IgD-negative memory B cell (primary cell): ENCODE measurements around the gene DNAH1. TPM values are rescaled to one million over a fixed set of nuclear protein-coding genes. Genes with fewer than 3 reads are reported as not detected.

Experiments
- H3K27ac Mint-ChIP-seq, 3 donors: one replicate each; pipeline ENCODE4 v1.8.0; 2020 to 2022; ENCODE audit warnings: mild to moderate bottlenecking in 3 of 3, mixed read lengths in 3 of 3, moderate library complexity in 1 of 3
- H3K27me3 Mint-ChIP-seq: one replicate; pipeline ENCODE4 v1.8.0; 2021; ENCODE audit warnings: mixed read lengths
- H3K36me3 Mint-ChIP-seq: one replicate; pipeline ENCODE4 v1.8.0; 2020; ENCODE audit warnings: mild to moderate bottlenecking, mixed read lengths
- H3K4me1 Mint-ChIP-seq, 3 donors: one replicate each; pipeline ENCODE4 v1.8.0; 2020 to 2022; ENCODE audit warnings: mixed read lengths in 3 of 3, mild to moderate bottlenecking in 1 of 3
- H3K4me3 Mint-ChIP-seq, 4 donors: one replicate each; pipeline ENCODE4 v1.8.0; 2020 to 2022; ENCODE audit warnings: mild to moderate bottlenecking in 4 of 4, mixed read lengths in 4 of 4, moderate library complexity in 3 of 4
- H3K9me3 Mint-ChIP-seq, 3 donors: one replicate each; pipeline ENCODE4 v1.8.0; 2020 to 2021; ENCODE audit warnings: mixed read lengths in 3 of 3, mild to moderate bottlenecking in 1 of 3
- polyA plus RNA-seq: library from polyadenylated mRNA; unstranded; fragments of 300-500 nt; fragmentation: Illumina TruSeq; gene quantifications from one replicate; pipeline ENCODE4 v1.2.3, GENCODE V29; 2021

Gene DNAH1
- polyA plus RNA-seq, 1 donor from 2014 or later = 1.1 TPM

DNA sequence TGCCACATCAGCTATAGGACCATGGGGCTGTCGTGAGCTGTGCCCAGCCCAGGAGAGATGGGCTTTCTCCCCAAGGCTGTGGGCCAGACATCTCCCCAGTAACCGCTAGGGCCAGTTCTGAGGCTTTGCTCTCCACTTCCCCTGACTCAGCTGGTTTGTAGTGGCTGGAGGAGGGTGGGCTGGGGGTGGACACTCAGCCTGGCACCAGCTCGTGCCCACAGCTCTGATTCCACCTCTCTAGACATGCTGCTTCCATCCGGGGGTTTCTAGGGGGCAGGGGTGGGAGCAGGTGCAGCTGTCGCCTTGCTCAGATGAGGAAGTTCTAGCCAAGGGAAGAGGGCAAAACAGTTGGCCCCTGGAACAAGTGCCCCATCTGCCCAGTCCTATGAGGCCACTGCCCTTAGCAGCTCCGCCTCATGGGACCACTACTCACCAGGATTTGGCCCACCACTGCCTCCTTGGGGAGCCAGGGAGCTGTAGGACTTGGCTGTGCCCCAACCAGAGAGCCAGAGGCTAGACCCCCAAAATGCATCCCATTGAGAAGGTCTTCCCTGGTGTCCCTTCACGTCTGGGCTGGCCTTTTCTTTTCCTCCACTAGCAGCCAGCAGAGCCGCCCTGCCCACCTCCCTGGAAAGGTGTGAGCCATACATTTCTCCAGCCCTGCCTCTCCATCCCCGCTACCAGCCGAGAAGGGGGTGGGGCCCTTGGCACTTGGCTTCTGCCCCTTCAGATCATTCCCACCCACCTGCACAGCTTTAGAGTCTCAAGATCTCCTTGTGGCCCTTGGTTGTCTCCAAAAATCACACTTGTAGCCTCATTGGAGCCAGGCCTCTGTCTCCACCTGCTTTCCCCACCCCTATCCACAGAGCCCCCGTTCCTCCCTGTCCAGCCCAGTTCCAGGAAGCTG is 18.6 kb upstream of the DNAH1 start:
- Mint-ChIP-seq H3K27me3 (no peaks in the 10 kb centered on the region), H3K27ac (no peak overlapping the region), H3K36me3 (peaks cover 3% of the 10 kb centered on the region), H3K4me3 (no peak overlapping the region), H3K9me3 (no peaks in the 10 kb centered on the region), H3K4me1 (peaks cover 0 to 6% (median 0%) of the 10 kb centered on the region in 3 donors)

DNA sequence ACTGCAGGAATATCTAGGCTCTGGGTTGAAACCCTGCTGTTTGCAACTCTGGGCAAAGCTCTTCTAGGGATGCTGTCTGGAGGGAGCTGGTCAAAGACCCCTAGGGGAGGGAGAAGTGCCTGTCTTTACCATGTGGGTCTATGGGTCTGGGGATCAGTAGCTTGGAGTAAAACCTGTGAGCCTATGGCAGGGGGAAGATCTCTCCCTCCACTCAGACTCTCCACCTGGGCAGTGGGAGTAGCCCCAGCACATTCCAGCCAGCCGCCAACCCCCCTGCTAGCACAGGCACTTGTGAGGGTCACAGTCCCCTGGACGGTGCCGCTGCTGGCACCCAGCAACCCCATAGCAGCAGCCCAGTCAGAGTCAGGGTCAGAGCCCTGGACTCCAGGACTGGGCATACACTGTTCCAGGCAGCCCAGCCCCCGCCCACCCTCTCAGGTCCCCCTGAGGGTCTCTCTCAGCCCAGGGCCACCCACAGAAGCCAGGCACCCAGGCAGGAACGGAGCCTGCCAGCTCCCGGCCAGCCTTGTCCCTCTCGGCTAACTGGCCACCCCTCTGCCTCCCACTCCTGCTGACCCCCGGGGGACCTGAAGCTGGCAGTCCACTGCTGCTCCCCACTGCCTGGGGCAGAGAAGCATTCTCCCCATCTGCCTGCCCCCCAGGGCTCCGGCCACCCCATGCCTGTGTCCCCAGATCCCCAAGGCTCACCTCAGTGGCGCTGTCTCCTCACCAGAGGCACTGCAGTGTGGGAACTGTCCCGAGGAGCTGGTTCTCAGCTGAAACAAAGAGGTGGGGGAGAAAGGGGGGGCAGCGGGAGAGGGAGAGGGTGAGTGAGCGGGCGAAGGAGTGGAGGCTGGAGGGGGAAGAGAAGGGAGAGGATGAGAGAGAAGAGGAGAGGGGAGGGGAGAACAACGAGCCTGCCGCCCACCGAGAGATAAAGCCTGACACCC is 17.7 kb upstream of the DNAH1 start:
- no peaks in the 10 kb centered on the region for H3K9me3 Mint-ChIP-seq
- peaks cover 3% of the 10 kb centered on the region for H3K36me3 Mint-ChIP-seq
- H3K4me1 Mint-ChIP-seq = peaks cover 0 to 6% (median 0%) of the 10 kb centered on the region in 3 donors
- no peak overlapping the region for H3K4me3 Mint-ChIP-seq
- H3K27ac Mint-ChIP-seq = no peak overlapping the region
- H3K27me3 Mint-ChIP-seq = no peaks in the 10 kb centered on the region

DNA sequence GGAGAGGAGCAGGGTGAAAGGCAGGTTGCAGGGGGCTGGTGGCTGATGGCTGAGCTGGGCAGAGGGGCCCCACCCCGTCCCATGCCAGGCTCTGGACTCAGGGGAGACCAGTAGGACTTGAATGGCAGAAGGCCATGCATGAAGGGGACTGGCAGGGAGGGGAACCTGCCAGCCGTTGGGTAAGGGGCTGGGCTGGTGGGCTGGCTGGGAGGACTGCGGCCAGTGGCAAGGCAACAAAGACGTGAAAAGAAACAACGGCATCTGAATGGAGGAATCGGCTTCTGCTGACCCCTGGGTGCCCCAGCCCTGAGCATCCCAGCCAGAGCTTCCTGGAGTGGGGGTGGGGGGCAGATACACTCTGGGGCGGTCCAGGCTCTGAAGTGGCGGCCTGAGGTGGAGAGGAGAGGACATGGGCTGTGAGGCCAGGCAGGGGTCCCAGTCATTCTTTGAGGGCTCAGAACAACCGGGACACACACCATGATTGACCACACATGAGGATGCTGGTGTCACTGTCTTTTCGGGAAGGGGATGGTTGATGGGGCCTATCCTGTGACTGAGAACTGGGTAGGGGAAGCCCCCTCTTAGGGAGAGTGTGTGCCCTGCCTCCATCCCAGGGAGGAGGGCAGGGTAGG is 16.8 kb upstream of the DNAH1 start:
- H3K9me3 Mint-ChIP-seq = no peaks in the 10 kb centered on the region
- H3K27ac Mint-ChIP-seq = no peak overlapping the region
- peaks cover 0 to 6% (median 0%) of the 10 kb centered on the region in 3 donors for H3K4me1 Mint-ChIP-seq
- no peaks in the 10 kb centered on the region for H3K27me3 Mint-ChIP-seq
- H3K4me3 Mint-ChIP-seq = no peak overlapping the region
- H3K36me3 Mint-ChIP-seq = peaks cover 3% of the 10 kb centered on the region

DNA sequence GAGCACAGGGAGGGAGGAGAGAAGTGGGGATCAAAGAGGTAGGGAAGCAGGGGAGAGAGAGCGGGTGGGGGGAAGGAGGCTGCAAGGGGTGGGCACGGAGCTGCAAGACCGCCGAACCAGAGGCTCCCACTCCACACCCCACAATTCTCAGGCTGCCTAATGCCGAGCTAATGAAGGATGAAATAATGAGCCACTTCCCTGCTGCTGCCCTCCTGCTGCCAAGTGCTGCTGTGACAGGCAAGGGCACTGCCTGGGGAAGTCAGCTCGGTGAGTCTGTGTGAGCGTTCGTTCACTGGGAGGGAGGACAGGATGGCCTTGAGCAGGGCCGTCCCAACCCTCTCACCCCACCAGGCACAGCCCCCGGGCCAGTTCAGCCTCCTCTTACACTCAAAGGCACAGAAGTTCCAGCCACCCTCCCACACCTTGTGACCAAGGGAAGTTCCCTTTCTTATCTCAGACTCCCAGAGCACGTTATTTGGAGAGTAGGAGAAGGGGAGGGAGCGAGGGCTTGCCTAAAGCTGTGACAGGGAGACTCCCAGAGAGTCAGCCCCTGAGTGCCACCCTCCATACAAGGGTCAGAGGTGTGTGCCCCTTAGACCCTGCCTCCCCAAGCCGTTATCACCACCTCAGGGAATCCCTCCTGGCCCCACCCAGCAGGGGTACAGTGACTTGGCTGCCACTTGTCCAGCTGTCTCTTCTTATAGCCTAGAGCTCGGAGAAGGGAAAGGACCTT is 16.1 kb upstream of the DNAH1 start:
- no peaks in the 10 kb centered on the region for H3K9me3 Mint-ChIP-seq
- H3K4me1 Mint-ChIP-seq = peaks cover 0 to 6% (median 0%) of the 10 kb centered on the region in 3 donors
- peaks cover 3% of the 10 kb centered on the region for H3K36me3 Mint-ChIP-seq
- H3K27ac Mint-ChIP-seq = no peak overlapping the region
- no peak overlapping the region for H3K4me3 Mint-ChIP-seq
- H3K27me3 Mint-ChIP-seq = no peaks in the 10 kb centered on the region

GRCh38 chr3:52302426-52303145 is 13.5 kb upstream of the DNAH1 start:
- H3K9me3 Mint-ChIP-seq = no peaks in the 10 kb centered on the region
- no peak overlapping the region for H3K4me3 Mint-ChIP-seq
- peaks cover 2% of the 10 kb centered on the region for H3K36me3 Mint-ChIP-seq
- H3K27me3 Mint-ChIP-seq = no peaks in the 10 kb centered on the region
- H3K4me1 Mint-ChIP-seq = peaks cover 0 to 4% (median 0%) of the 10 kb centered on the region in 3 donors
- peak overlapping the region in 1 of 3 donors; percentile 74 for H3K27ac Mint-ChIP-seq

GRCh38 chr3:52303811-52304210 is 12.3 kb upstream of the DNAH1 start:
- Mint-ChIP-seq H3K27ac (no peak overlapping the region), H3K9me3 (no peaks in the 10 kb centered on the region), H3K4me3 (no peak overlapping the region), H3K27me3 (no peaks in the 10 kb centered on the region), H3K4me1 (peaks cover 0 to 4% (median 0%) of the 10 kb centered on the region in 3 donors), H3K36me3 (peaks cover 4% of the 10 kb centered on the region)

- Mint-ChIP-seq H3K4me1 (peaks cover 4 to 13% (median 13%) of the 10 kb centered on the region in 3 donors), H3K9me3 (no peaks in the 10 kb centered on the region)
Measured at GRCh38 chr3:52305926-52306325, 10.2 kb upstream of the DNAH1 start.

GRCh38 chr3:52306978-52307377 is 9.1 kb upstream of the DNAH1 start:
- peaks cover 6% of the 10 kb centered on the region for H3K36me3 Mint-ChIP-seq
- H3K27ac Mint-ChIP-seq = no peak overlapping the region
- no peak overlapping the region for H3K4me3 Mint-ChIP-seq
- H3K9me3 Mint-ChIP-seq = no peaks in the 10 kb centered on the region
- H3K4me1 Mint-ChIP-seq = peaks cover 9 to 17% (median 16%) of the 10 kb centered on the region in 3 donors
- H3K27me3 Mint-ChIP-seq = no peaks in the 10 kb centered on the region

More at GRCh38 chr3:52305926-52306325, 10.2 kb upstream of the DNAH1 start:
- peak overlapping the region in 2 of 3 donors; percentile 30 to 46 for H3K27ac Mint-ChIP-seq
- H3K4me3 Mint-ChIP-seq = no peak overlapping the region
- peaks cover 6% of the 10 kb centered on the region for H3K36me3 Mint-ChIP-seq
- no peaks in the 10 kb centered on the region for H3K27me3 Mint-ChIP-seq

GRCh38 chr3:52308308-52308707 is 7.8 kb upstream of the DNAH1 start:
- Mint-ChIP-seq H3K4me1 (peaks cover 12 to 22% (median 21%) of the 10 kb centered on the region in 3 donors), H3K4me3 (no peak overlapping the region), H3K27me3 (no peaks in the 10 kb centered on the region), H3K36me3 (peaks cover 6% of the 10 kb centered on the region), H3K27ac (peak overlapping the region in 1 of 3 donors; percentile 93), H3K9me3 (no peaks in the 10 kb centered on the region)

DNA sequence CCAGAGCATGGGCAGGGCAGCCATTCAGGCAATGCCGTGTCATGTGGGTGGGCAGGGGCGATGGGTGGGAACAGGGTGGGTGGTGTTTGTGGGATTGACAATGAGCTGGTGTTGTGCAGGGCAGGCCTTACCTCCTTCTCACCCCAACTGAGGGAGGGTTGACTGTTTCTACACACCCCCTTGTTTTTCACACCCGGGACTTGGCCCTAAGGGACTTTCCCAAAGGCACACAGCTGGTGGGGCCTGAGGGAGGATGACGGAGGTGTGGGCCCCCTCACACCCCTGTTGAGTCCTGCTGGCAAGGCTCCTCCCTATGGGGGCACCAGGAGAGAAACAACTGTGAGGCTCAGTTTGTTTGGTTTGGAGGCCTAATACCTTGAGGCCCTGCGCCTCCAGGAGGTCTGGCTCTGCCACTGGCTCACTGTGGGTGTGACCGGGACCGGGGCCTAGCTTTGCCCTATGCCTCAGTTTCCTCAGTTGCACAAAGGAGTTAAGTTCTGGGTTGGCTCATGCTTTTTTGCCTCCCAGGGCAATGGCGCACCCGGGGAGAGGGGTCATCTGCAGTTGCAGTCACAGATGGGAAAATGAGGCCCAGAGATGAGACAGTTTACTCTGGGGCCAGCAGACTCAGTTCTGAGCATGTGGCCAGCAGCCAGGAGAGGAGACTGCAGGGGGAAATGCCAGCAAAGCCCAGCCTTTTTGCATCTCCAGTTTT is 5.1 kb upstream of the DNAH1 start:
- no peaks in the 10 kb centered on the region for H3K27me3 Mint-ChIP-seq
- H3K9me3 Mint-ChIP-seq = no peaks in the 10 kb centered on the region
- H3K36me3 Mint-ChIP-seq = peaks cover 4% of the 10 kb centered on the region
- H3K27ac Mint-ChIP-seq = peak overlapping the region; percentile 25 to 85 (median 82)
- peak overlapping the region in 3 of 4 donors; percentile 43 to 58 (median 50) for H3K4me3 Mint-ChIP-seq
- peaks cover 20 to 33% (median 30%) of the 10 kb centered on the region in 3 donors for H3K4me1 Mint-ChIP-seq

DNA sequence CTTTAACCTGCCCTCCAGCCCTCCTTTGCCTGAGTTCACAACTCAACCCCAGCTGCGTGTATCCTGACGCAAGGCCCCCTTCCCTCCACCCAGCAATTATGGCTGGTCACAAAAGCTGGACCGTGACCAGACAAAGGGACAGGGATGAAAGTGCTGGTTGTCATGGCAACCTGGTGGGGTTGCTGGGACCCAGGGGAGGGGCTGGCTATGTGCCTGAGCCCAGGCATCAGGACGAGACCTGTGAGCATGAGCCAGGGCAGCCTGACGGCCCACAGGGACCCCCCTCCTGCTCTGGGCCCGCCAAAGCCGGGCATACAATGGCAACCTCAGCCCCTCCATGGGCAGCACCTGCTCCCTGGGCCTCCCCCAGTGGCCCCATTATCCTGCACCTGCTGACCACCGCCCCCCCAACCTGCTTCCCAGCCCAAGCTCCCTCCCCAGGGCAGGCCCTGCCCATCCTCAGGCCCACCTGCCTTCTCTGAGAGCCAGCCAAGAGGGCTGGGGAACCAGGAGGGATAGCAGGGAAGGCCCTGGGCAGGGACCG is 4.5 kb upstream of the DNAH1 start:
- peaks cover 20 to 33% (median 27%) of the 10 kb centered on the region in 3 donors for H3K4me1 Mint-ChIP-seq
- peak overlapping the region in 1 of 4 donors; percentile 58 for H3K4me3 Mint-ChIP-seq
- H3K27ac Mint-ChIP-seq = peak overlapping the region in 1 of 3 donors; percentile 35
- H3K9me3 Mint-ChIP-seq = no peaks in the 10 kb centered on the region
- H3K27me3 Mint-ChIP-seq = no peaks in the 10 kb centered on the region
- peaks cover 4% of the 10 kb centered on the region for H3K36me3 Mint-ChIP-seq

- H3K4me1 Mint-ChIP-seq = peaks cover 25 to 41% (median 35%) of the 10 kb centered on the region in 3 donors
- no peaks in the 10 kb centered on the region for H3K9me3 Mint-ChIP-seq
- H3K36me3 Mint-ChIP-seq = peaks cover 4% of the 10 kb centered on the region
- peak overlapping the region in 3 of 4 donors; percentile 51 to 88 (median 72) for H3K4me3 Mint-ChIP-seq
- no peaks in the 10 kb centered on the region for H3K27me3 Mint-ChIP-seq
- peak overlapping the region; percentile 87 to 98 (median 94) for H3K27ac Mint-ChIP-seq
Measured at GRCh38 chr3:52313188-52313773, 2.8 kb upstream of the DNAH1 start.
